ENCODE results near the gene PCSK4.
"Not testable (repeated sequence)": the region's sequence is repeated elsewhere in the genome, so short reads cannot be mapped to it uniquely, and the experiment has no call there.

The PCSK4 gene

DNA sequence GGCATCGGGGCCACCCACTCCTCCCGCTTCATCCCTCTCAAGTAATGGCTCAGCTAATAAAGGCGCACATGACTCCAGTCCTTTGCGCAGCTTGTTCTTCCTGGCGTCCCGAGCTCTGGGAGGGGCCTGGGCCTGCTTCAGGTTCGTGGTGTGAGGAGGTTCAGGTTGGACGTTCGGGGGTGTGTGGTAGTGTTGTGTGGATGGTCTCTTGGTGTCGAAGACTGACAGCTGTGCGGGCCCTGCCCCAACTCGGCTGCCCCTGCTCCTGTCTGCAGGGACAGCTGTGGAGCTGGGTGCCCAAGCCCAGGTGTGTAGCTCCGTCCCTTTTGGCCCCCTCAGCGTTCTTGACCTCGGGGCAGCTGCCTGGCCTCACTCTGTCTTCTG is 49.7 kb downstream of the PCSK4 start:
- TF ChIP-seq, protein P1, sequence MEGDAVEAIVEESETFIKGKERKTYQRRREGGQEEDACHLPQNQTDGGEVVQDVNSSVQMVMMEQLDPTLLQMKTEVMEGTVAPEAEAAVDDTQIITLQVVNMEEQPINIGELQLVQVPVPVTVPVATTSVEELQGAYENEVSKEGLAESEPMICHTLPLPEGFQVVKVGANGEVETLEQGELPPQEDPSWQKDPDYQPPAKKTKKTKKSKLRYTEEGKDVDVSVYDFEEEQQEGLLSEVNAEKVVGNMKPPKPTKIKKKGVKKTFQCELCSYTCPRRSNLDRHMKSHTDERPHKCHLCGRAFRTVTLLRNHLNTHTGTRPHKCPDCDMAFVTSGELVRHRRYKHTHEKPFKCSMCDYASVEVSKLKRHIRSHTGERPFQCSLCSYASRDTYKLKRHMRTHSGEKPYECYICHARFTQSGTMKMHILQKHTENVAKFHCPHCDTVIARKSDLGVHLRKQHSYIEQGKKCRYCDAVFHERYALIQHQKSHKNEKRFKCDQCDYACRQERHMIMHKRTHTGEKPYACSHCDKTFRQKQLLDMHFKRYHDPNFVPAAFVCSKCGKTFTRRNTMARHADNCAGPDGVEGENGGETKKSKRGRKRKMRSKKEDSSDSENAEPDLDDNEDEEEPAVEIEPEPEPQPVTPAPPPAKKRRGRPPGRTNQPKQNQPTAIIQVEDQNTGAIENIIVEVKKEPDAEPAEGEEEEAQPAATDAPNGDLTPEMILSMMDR (IDR thresholded peaks at IDR 0.05; ENCODE audit: borderline replicate concordance, control extremely low read depth, extremely low read depth, insufficient read depth, missing control alignments): no peak
- in situ Hi-C loops (cut with MboI; ENCODE audit: low sequenced_read_pairs, unreplicated experiment): no loop called here
- no peak for DNase-seq (ENCODE audit: low spot score)

DNA sequence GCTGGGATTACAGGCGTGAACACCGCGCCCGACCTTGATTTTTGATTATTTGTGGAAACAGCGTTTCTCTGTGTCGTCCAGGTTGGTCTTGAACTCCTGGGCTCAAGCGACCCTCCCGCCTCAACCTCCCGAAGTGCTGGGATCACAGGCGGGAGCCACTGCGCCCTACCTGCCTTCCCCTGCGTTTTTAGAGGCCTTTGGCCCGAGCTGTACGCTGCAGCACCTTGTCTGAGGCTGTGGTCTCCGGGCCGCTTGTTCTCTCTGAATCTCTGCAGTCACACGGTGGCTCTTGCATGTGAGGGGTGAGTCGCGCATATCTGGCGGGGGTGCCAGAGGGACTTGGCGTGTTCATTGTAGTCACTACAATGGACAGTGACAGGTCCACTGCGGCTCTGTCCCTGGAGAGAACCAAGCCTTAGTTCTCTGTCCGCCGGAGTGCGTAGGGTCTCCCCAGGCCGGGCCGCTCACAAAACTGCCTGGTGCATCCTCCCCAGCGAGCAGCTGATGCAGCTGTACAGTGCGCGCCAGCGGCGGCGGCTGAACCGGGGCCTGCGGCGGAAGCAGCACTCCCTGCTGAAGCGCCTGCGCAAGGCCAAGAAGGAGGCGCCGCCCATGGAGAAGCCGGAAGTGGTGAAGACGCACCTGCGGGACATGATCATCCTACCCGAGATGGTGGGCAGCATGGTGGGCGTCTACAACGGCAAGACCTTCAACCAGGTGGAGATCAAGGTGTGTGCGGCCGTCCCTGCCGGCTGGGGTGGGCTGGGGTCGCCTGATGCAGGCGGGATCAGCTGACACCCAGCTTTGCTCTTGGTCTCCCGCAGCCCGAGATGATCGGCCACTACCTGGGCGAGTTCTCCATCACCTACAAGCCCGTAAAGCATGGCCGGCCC is 50.4 kb downstream of the PCSK4 start:
- in situ Hi-C loops (cut with MboI; ENCODE audit: low sequenced_read_pairs, unreplicated experiment); DNase-seq (ENCODE audit: low spot score): not testable (repeated sequence)

DNA sequence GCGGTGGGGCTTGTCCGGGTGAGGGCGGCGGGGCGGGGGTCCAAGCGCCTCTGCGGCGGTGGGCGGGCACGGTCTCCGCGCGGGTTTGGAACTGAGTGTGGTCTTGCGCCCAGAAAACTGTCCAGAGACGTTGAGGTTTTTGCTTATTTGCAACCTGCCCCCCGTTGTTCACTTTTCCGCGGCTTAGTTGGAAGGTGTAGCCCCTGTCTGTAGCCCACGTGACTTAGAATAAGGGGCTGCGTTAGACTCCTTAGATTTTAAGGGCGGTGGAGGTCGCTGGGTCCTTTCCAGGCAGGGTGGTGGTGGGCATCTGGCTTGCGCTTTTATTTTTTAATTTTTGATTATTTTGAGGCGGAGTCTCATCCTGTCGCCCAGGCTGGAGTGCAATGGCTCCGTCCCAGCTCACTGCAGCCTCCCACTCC is 51.2 kb downstream of the PCSK4 start:
- in situ Hi-C loops (cut with MboI; ENCODE audit: low sequenced_read_pairs, unreplicated experiment): no loop called here
- TF ChIP-seq, protein P1 (IDR thresholded peaks at IDR 0.05; ENCODE audit: borderline replicate concordance, control extremely low read depth, extremely low read depth, insufficient read depth, missing control alignments): no peak
- DNase-seq (ENCODE audit: low spot score): no peak

GRCh38 chr19:1438035-1438932 is 51.9 kb downstream of the PCSK4 start, which contains the start of gene RPS15:
Gene RPS15, plus strand, starts transcription at chr19:1438396. Its CDS starts 30 bp downstream, at chr19:1438426.
- in situ Hi-C loops (cut with MboI; ENCODE audit: low sequenced_read_pairs, unreplicated experiment): no loop called here
- TF ChIP-seq, protein P1 (IDR thresholded peaks at IDR 0.05; ENCODE audit: borderline replicate concordance, control extremely low read depth, extremely low read depth, insufficient read depth, missing control alignments): peak; percentile 98
- peak; percentile 99 for DNase-seq (ENCODE audit: low spot score)

DNA sequence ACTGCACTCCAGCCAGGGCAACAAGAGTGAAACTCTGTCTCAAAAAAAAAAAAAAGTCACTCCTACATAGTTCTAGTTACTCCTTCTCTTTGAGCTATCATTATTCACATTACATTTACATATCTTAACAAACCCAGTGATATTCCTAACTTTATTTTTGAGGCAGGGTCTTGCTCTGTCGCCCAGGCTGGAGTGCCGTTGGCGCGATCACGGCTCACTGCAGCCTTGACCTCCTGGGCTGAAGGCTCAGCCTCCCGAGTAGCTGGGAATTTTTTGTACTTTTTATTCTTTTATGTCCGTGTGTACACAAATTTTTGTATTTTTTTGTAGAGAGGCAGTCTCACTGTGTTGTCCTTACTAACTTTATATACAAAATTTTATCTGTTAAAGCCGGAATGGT is 52.5 kb downstream of the PCSK4 start:
- in situ Hi-C loops (cut with MboI; ENCODE audit: low sequenced_read_pairs, unreplicated experiment): no loop called here
- DNase-seq (ENCODE audit: low spot score): no peak
- TF ChIP-seq, protein P1 (IDR thresholded peaks at IDR 0.05; ENCODE audit: borderline replicate concordance, control extremely low read depth, extremely low read depth, insufficient read depth, missing control alignments): no peak

GRCh38 chr19:1435378-1435989 is 54.7 kb downstream of the PCSK4 start:
- TF ChIP-seq, protein P1 (IDR thresholded peaks at IDR 0.05; ENCODE audit: borderline replicate concordance, control extremely low read depth, extremely low read depth, insufficient read depth, missing control alignments): no peak
- DNase-seq (ENCODE audit: low spot score): no peak
- in situ Hi-C loops (cut with MboI; ENCODE audit: low sequenced_read_pairs, unreplicated experiment): no loop called here

Measured in GM13976 (cell line).